D341Med (cell line): ENCODE results near the gene TMEM132D.

Source experiments
- DNase-seq: peaks from one replicate; pipeline ENCODE4 v3.0.0; 2012; ENCODE audit warnings: low spot score

The TMEM132D gene

DNA sequence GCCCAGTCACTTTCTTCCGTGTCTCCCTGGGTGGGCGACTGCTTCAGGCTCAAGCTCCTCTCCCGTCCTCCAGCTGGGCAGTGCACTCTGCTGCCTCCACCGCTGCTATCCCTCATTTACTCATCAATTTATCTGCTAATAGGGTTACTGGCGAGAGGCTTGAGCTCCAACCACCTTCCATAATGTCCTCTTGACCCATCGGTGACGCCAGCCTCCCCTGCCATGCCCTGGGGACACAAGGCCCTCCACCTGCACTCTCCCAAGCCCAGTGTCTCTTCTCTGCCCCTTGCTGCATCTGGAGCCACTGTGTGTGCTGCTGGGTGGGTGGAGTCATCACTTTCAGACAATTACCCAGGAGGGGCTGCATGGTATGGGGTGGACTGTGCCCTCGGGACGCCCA, 78.5 kb downstream of the TMEM132D start:
- DNase-seq, result no peak

DNA sequence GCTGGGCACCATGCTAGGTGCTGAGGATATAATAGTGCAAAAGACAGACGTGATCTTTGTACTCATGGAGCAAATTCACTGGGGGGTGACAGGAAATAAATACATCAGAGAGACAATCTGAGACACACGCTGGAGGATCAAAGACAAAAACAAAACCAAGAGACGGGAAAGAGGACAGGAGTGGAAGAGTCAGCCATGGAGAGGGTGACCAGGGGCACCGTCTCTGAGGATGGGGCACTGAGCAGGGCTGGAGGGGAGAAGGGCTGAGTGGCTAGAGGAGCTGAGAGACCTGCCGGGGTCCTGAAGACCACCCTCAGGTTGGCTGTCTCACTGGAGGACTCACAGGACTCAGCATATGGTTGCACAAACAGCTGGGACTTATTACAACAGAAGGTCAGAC, 81.9 kb downstream of the TMEM132D start:
- no peak for DNase-seq

GRCh38 chr12:129819391-129819790, 84.4 kb downstream of the TMEM132D start:
- no peak for DNase-seq

DNA sequence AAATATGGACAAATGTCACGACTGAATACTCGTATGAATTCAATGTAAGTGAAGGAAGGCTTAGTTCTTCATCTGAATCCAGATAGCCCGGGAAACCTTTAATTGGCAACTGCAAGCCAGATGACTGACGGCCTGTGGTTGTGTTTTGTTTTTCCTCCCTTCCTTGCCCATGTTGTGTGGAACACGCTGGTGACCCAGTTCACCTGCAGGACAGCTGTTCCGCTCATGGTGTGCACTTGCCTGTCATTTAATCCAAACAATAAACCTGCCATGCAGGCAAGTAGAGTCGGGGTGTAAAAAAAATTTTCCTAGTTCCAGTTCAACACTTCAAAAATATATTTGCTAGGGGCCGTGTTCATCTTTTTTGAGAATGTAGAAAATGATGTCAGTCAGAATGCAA, 88.0 kb downstream of the TMEM132D start:
- no peak for DNase-seq

GRCh38 chr12:129811963-129812362, 91.9 kb downstream of the TMEM132D start:
- no peak for DNase-seq

DNA sequence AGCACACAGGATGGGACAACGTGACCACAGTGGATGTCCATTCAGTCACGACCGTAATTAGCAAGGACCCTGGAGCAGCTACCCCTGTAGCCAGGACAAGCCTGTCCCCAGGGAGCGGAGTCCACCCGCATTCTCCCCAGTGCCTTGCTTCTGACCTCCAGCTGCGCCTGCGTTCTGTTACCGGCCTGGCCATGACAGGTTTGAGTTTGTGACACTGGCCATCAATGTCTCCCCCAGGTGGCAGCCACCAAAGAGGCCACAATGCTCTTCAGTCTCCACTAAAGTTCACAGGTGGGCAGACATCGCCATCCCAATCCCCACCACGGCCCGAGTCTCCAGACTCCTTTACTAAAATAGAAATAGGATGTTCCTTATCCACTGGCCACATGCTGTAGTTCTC, 96.7 kb downstream of the TMEM132D start:
- DNase-seq, result no peak

GRCh38 chr12:129791396-129791795, 112.4 kb downstream of the TMEM132D start:
- no peak for DNase-seq

- no peak for DNase-seq
Measured at GRCh38 chr12:129790930-129791329, 112.9 kb downstream of the TMEM132D start.

- no peak for DNase-seq
Measured at GRCh38 chr12:129790331-129790730, 113.5 kb downstream of the TMEM132D start.

DNA sequence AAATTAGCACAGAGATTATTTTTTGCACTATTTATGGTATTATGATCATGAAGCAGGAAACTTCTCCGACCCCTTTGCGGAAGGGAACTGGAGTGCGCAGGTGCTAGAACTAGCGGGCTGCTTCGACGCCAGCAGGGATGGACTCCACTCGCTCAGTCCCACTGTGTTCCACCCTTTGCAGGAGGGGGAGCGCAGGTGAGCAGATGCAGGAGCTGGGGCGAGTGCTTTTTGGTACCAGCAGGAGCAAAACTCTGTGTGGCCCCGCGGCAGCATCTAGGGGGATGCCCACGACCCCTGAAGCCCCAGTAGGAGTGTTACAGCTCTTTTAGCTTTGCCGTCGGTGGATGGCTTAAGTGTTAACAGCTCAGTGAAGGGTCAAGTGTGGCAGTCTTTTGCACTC, 113.9 kb downstream of the TMEM132D start:
- no peak for DNase-seq

GRCh38 chr12:129788506-129789084, 115.2 kb downstream of the TMEM132D start:
- no peak for DNase-seq

DNA sequence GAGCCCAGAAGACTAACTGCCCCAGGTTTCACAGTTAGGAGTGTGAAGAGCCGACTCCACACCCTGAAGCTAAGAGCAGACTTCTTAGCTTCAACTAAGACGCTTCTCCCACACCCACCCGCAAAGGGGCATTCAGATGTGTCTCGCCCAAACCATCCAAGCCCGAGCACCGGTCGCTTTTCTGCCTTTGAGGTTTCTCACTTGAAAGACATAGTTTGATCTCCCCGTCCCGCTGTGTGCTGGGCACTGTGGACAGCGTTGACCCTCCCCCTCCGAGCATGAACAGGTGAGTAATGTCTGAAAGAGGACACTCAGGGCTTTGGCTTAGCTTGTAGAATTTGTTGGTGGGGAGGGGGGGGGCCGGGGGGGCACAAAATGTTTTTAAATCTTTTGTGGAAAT, 123.8 kb downstream of the TMEM132D start:
- DNase-seq, result no peak

GRCh38 chr12:129779033-129779432, 124.8 kb downstream of the TMEM132D start:
- no peak for DNase-seq

DNA sequence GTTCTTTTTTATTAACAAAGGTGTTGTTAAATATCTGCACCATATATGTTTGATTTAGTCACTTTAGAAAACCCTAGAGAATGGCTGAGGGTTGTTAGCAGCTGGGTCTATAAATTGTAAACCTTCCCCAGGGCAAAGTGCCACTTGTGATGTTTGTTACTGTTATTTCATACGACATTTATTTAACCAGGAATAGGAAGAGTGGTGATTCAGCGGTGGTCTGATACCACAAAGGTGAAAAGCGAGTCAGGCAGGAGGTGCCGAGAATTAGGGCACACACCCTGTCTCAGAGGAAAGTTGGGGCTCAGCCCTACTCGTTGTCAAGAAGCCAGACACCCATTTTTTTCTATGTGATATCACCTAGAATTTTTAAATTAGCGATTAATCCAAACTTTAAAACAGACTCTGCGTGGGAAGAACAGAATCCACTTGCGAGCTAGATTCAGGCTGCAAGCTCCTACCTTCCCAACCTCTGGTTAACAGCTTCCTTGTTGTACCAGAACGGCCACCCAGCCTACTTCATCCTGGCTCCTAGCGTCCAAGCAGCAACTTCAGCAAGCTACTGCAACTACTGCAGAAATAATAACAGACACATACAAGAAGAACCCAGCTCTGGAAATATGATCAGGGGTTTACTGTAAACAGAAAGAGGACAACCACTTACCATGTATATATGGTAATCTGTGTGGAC, 126.7 kb downstream of the TMEM132D start:
- DNase-seq, result no peak

DNA sequence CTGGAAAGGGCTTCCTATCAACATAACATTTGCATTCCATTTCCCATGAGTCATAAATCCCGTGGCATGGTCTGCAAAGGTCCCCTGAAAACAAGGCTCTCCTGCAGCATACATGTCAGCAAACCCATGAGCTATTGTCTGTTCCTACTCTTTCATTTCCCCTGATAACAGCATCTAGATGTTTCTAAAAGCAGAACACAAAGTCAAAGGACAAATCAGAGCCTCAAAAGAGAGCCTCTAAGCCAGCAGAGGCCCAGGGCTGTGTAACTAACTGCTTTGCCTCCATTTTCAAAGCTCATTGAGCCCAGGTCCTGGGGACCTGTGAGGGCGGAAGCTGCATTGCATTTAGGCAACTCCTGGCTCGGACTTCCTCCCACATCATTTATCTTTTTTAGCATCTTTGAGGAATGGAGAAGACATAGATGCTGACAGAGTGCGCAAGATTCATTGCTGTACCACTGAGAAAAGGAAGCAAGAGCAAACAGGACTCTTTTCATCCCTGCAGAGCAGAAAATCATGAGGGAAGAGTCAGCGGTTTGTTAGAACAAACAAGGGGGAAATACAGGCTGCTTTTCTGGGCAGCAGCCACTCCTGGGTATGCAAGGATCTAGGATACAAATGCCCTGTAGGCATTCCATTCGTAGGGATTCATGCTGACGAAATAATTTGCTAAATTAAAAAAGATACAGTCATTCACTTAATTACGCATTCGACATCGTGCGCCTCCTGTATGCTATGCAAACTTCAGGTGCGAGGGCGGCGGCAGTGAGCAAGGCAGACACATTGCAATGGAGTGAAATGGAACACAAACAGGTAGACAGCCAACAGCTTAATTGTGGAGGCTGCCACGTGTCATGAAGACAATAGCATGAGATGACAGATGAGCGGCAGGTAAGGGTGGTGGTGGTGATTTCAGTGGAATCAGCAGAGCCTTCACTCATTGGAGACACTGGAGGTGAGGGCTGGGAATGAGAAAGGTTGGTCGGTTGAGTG, 131.0 kb downstream of the TMEM132D start:
- DNase-seq, result no peak

GRCh38 chr12:129771238-129771637, 132.6 kb downstream of the TMEM132D start:
- no peak for DNase-seq

GRCh38 chr12:129765719-129766118, 138.1 kb downstream of the TMEM132D start:
- DNase-seq, result no peak

DNA sequence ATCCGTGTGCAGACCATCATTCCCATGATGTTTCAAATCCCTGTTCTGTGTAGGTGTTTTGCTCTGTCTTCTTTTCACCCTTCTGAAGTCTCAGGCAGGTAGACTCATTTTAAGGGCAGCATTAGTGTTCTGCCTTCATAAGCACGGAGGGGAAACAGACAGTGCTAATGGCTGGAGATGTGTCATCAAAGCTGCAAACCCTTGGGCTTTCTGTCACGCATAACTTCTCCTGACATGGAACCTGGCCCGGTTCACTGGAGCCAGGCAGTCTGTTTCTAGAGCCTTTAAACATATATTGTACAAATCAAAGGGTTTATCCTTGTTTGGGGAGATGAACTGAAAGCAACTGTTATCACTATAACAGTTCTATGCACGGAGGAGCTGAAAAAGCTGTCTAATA, 141.4 kb downstream of the TMEM132D start:
- DNase-seq, result no peak

DNA sequence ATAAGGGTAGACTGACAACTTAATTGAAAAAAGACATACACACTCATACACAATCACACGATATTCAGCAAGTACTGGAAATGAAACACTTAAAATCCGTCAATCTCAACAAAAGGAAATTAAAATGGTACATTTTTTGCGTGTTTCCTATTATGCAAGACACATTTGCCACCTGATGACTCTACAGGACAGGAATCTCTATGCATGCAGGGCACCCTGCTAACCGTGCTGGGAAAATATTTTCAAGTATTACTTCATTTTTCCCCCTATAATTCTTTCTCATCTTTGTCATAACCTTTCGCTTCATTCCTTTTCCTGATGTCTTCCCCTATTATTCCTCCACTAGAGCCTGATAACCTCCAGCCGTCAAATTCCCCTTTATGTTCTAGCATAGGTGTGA, 150.2 kb downstream of the TMEM132D start:
- no peak for DNase-seq

DNA sequence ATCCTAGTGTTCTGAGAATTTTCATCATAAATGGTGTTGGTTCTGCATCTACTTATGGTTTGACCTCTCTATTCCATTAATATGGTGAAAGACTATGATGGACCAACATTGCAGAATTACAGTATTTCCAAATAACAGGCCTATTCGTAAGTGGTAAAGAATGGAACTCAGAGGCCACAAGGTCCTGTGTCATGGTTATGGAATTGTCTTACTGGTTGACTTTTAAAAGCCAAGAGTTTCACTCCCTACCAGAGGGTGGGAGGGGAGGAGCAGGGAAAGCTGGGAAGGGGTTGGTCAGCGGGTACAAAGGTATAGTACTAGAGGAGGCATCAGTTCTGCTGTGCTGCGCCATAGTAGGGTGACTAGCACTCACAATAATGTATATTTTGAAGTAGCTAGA, 153.4 kb downstream of the TMEM132D start:
- DNase-seq, result no peak

DNA sequence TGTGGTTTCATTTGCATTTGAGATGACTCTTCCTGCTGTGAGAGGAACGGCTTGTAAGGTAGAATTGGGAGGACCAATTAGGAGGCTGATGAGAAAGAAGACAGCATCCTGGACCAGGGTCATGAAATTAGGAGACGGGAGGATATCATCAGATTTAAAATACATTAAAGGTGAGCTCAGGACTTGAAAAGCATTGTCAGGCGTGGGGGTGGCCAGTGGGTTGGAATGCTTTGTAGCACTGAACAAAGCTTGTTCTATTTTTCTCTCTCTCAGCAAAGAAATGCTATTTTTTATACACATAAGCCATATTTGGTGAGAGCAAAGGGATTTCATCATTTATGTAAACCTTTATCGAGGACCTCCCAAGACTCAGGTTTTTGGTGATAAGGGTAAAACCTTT, 157.5 kb downstream of the TMEM132D start:
- DNase-seq, result no peak

DNA sequence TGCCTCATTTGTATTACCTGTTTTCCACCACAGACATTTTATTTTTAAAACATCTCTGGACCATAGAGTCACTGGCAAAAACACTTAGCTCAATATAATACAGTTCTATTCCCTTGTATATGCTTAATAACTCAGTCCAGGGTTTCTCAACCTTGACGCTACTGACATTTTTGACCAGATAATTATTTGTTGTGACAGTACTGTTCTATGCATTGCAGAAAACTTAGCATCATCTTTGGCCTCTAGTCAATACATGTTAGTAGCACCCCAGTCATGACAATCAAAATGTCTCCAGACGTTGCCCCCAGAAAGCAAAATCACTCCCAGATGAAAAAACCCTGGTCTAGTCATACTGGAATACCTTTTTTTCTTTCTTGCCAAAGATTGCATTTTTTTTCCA, 174.7 kb downstream of the TMEM132D start:
- no peak for DNase-seq

GRCh38 chr12:129727100-129727499, 176.7 kb downstream of the TMEM132D start:
- DNase-seq, result no peak
